NB4 (cell line): ENCODE measurements around the gene DLG1.
"Not testable (repeated sequence)": the region's sequence is repeated elsewhere in the genome, so short reads cannot be mapped to it uniquely, and the experiment has no call there.

Experiments
- DNase-seq: peaks from one replicate; pipeline ENCODE4 v3.0.0; 2010; ENCODE audit warnings: low read depth
- H3K4me3 ChIP-seq: one replicate; pipeline ENCODE4 v1.5.1; 2011; ENCODE audit warnings: mild to moderate bottlenecking, low read depth, low read length, moderate library complexity
- MYC ChIP-seq: IDR thresholded peaks from 2 replicates; pipeline ENCODE4 v1.6.1; 2011; ENCODE audit warnings: low read depth, low read length
- POLR2A ChIP-seq: IDR thresholded peaks from 2 replicates; pipeline ENCODE4 v1.6.1; 2011; ENCODE audit warnings: mild to moderate bottlenecking; ENCODE audit not compliant: insufficient read length; ENCODE audit errors: extremely low read depth
- TF ChIP-seq, protein P1 (sequence below): IDR thresholded peaks from one replicate; pipeline ENCODE4 v1.5.1; 2012; ENCODE audit warnings: low read depth, low read length
- TF ChIP-seq, protein P2 (sequence below): IDR thresholded peaks from 2 replicates; pipeline ENCODE4 v1.6.1; 2011; ENCODE audit warnings: low read depth, low read length

The DLG1 gene

DNA sequence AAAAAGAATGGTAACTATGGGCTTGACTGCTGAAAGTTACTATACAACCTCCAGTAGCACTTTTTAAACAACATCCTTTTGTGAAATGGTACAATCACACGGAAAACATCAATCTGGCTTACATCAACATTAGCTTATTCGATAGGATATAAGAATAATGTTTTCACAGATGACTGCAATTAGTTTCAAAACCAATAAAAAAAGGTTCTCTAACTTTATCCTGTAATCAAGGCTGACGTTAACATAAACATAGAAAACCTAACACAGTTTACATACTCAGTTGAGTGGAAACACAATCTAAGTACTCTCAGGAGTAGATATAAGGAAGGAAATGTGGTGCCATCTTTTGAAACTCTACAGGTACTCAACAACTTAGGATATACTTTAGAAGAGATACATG lies 102.2 kb downstream of the DLG1 start:
- H3K4me3 ChIP-seq = no peak overlapping the region
- TF ChIP-seq, protein P1, sequence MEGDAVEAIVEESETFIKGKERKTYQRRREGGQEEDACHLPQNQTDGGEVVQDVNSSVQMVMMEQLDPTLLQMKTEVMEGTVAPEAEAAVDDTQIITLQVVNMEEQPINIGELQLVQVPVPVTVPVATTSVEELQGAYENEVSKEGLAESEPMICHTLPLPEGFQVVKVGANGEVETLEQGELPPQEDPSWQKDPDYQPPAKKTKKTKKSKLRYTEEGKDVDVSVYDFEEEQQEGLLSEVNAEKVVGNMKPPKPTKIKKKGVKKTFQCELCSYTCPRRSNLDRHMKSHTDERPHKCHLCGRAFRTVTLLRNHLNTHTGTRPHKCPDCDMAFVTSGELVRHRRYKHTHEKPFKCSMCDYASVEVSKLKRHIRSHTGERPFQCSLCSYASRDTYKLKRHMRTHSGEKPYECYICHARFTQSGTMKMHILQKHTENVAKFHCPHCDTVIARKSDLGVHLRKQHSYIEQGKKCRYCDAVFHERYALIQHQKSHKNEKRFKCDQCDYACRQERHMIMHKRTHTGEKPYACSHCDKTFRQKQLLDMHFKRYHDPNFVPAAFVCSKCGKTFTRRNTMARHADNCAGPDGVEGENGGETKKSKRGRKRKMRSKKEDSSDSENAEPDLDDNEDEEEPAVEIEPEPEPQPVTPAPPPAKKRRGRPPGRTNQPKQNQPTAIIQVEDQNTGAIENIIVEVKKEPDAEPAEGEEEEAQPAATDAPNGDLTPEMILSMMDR = no peak
- TF ChIP-seq, protein P2, sequence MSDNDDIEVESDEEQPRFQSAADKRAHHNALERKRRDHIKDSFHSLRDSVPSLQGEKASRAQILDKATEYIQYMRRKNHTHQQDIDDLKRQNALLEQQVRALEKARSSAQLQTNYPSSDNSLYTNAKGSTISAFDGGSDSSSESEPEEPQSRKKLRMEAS = no peak
- TF ChIP-seq MYC (no peak), POLR2A (no peak)
- DNase-seq = no peak

GRCh38 chr3:197195326-197195725 lies 103.1 kb downstream of the DLG1 start:
- TF ChIP-seq MYC (no peak), POLR2A (no peak)
- TF ChIP-seq, protein P1 = no peak
- TF ChIP-seq, protein P2 = no peak
- no peak for DNase-seq
- H3K4me3 ChIP-seq = no peak overlapping the region

- not testable (repeated sequence) for DNase-seq
These were observed 104.7 kb downstream of the DLG1 start for GRCh38 chr3:197193759-197194158.

DNA sequence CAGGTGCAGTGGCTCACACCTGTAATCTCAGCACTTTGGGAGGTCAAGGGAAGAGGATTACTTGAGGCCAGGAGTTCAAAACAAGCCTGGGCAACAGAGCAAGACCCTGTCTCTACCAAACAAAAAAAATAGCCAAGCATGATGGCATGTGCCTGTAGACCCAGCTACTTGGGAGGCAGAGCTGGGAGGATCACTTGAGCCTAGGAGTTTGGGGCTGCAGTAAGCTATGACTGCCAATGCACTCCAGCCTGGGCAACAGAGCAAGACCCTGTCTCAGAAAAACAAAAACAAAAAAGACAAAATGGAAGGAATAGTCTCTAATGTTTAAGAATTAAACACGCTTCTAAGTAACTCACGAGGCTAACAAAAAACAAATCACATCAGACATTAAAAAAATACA lies 106.5 kb downstream of the DLG1 start:
- no peak for DNase-seq
- TF ChIP-seq MYC (no peak), POLR2A (no peak)
- TF ChIP-seq, protein P1 = no peak
- TF ChIP-seq, protein P2 = no peak
- no peak overlapping the region for H3K4me3 ChIP-seq

More at GRCh38 chr3:197193759-197194158, 104.7 kb downstream of the DLG1 start:
- not testable (repeated sequence) for H3K4me3 ChIP-seq

DNA sequence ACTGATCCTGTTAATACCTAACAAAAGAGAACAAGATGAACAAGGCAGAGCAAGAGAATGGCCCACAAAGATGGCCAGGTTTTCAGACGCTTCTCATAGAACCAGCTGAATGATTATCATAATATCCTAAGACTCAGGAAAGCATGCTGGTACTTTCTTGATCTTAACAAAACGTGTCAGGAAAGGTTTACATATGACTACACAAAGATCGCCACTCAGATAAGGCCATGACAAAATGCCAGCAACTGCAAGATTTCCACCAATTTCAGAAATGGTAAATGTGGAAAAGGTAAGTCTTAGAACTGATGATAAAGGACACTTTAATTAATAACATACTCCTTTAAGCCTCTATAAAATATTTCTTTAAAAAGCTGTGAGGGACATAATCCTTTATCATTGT lies 108.8 kb downstream of the DLG1 start:
- no peak for DNase-seq
- no peak for TF ChIP-seq MYC
- TF ChIP-seq, protein P2 = no peak
- TF ChIP-seq POLR2A = no peak
- TF ChIP-seq, protein P1 = no peak
- no peak overlapping the region for H3K4me3 ChIP-seq

DNA sequence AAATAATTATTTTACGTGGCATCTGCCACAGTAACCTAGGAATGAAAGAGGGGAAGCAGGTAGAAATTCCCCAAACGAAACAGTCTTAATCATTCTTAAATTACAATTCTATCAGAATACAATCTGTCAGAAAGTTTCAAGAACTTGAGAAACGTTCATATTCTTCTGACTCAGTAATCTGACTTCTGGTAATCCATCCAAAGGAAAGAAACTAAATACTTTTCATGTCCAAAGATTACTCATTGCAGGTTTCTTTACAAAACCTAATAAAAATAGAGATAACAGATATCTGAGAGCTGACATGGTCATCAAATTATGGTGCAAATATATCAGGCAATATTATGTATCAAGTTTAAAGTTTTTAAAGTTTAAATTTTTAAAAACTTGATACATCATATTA lies 109.4 kb downstream of the DLG1 start:
- DNase-seq = no peak
- TF ChIP-seq, protein P1 = no peak
- TF ChIP-seq, protein P2 = no peak
- TF ChIP-seq POLR2A (no peak), MYC (no peak)

More for the DNA sequence above, 109.4 kb downstream of the DLG1 start:
- H3K4me3 ChIP-seq = no peak overlapping the region
